ENCODE results near the gene TAF1C. TPM values are rescaled to one million over a fixed set of nuclear protein-coding genes. Genes with fewer than 3 reads are reported as not detected.

The TAF1C gene
- total RNA-seq, 1 experiment from 2014 or later = 31.9 TPM

DNA sequence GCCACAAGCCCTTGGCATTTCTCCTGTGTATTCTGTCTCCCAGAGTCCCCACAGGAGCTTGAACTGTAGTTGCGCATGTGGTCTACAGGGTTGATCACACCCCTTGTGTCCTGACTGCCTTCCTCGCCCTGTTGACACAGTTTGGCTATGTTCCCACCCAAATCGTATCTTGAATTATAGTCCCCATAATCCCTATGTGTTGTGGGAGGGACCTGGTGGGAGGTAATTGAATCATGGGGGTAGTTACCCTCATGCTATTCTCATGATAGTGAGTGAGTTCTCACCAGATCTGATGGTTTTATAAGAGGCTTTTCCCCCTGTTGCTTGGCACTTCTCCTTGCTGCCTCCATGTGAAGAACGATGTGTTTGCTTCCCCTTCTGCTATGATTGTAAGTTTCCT, 25.3 kb upstream of the TAF1C start:
- CTCF ChIA-PET = no interaction called here
- intact Hi-C loops (cut with micrococcal nuclease; ENCODE audit: unreplicated experiment) (no loop called here), in situ Hi-C loops (cut with HindIII; ENCODE audit: low pct_unique_long_range_greater_than_20kb, low sequenced_read_pairs) (no loop called here)
- POLR2A ChIA-PET = no interaction called here
- no peak for DNase-seq (ENCODE audit: low read depth, low spot score)
- no TSS peak for BruUV-seq (replicated peaks)
- Histone ChIP-seq H3K9me3 (ENCODE audit: control insufficient read depth, insufficient read depth, low read depth, low read length) (no peaks in the 10 kb centered on the region), H3K4me1 (ENCODE audit: control insufficient read depth, insufficient read depth, low read length) (no peaks in the 10 kb centered on the region), H3K4me3 (ENCODE audit: low read depth in 2 of 2, low read length in 2 of 2) (no peak overlapping the region), H3K36me3 (ENCODE audit: control insufficient read depth, insufficient read depth, low read length) (no peaks in the 10 kb centered on the region), H3K27me3 (ENCODE audit: control insufficient read depth, insufficient read depth, low read length) (no peaks in the 10 kb centered on the region), H3K27ac (ENCODE audit: low read length) (no peak overlapping the region)
- no peak for TF ChIP-seq CTCF (IDR thresholded peaks at IDR 0.05)
- no peak for TF ChIP-seq POLR2AphosphoS5 (IDR thresholded peaks at IDR 0.05; ENCODE audit: low read depth, low read length)
- no peak for TF ChIP-seq SIN3A (IDR thresholded peaks at IDR 0.05; ENCODE audit: borderline replicate concordance, insufficient read depth, low read depth, low read length)
- no peak for TF ChIP-seq TCF7L2 (IDR thresholded peaks at IDR 0.05; ENCODE audit: low read depth, low read length)
- TF ChIP-seq, protein P1, sequence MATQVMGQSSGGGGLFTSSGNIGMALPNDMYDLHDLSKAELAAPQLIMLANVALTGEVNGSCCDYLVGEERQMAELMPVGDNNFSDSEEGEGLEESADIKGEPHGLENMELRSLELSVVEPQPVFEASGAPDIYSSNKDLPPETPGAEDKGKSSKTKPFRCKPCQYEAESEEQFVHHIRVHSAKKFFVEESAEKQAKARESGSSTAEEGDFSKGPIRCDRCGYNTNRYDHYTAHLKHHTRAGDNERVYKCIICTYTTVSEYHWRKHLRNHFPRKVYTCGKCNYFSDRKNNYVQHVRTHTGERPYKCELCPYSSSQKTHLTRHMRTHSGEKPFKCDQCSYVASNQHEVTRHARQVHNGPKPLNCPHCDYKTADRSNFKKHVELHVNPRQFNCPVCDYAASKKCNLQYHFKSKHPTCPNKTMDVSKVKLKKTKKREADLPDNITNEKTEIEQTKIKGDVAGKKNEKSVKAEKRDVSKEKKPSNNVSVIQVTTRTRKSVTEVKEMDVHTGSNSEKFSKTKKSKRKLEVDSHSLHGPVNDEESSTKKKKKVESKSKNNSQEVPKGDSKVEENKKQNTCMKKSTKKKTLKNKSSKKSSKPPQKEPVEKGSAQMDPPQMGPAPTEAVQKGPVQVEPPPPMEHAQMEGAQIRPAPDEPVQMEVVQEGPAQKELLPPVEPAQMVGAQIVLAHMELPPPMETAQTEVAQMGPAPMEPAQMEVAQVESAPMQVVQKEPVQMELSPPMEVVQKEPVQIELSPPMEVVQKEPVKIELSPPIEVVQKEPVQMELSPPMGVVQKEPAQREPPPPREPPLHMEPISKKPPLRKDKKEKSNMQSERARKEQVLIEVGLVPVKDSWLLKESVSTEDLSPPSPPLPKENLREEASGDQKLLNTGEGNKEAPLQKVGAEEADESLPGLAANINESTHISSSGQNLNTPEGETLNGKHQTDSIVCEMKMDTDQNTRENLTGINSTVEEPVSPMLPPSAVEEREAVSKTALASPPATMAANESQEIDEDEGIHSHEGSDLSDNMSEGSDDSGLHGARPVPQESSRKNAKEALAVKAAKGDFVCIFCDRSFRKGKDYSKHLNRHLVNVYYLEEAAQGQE (IDR thresholded peaks at IDR 0.05; ENCODE audit: insufficient read depth in 1 of 2, low read depth in 2 of 2, low read length in 1 of 2) = no peak
- no peak for ATAC-seq

DNA sequence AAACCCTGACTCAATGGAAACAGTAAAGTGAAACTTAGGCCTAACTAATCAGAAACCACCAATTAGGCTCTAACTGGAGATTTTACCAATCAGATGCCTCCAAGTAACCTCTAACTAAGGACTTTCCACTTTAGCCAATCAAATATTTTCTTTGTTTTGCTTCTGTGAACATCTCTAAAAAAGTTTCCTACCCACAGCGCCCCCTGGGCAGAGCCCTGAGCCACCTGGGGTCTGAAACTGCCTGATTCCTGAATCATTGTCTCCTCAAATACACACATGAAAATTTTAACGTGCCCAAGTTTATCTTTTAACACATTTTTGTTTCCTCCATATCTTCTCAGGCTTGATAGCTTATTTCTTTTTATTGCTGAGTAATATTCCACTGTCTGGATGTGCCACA, 23.1 kb upstream of the TAF1C start:
- in situ Hi-C loops (cut with HindIII; ENCODE audit: low pct_unique_long_range_greater_than_20kb, low sequenced_read_pairs) (no loop called here), intact Hi-C loops (cut with micrococcal nuclease; ENCODE audit: unreplicated experiment) (no loop called here)
- Histone ChIP-seq H3K4me1 (ENCODE audit: control insufficient read depth, insufficient read depth, low read length) (no peaks in the 10 kb centered on the region), H3K4me3 (ENCODE audit: low read depth in 2 of 2, low read length in 2 of 2) (no peak overlapping the region), H3K9me3 (ENCODE audit: control insufficient read depth, insufficient read depth, low read depth, low read length) (no peaks in the 10 kb centered on the region), H3K27me3 (ENCODE audit: control insufficient read depth, insufficient read depth, low read length) (no peaks in the 10 kb centered on the region), H3K36me3 (ENCODE audit: control insufficient read depth, insufficient read depth, low read length) (no peaks in the 10 kb centered on the region), H3K27ac (ENCODE audit: low read length) (no peak overlapping the region)
- ChIA-PET CTCF (no interaction called here), POLR2A (no interaction called here)
- no peak for ATAC-seq
- TF ChIP-seq CTCF (IDR thresholded peaks at IDR 0.05) (no peak), TCF7L2 (IDR thresholded peaks at IDR 0.05; ENCODE audit: low read depth, low read length) (no peak), POLR2AphosphoS5 (IDR thresholded peaks at IDR 0.05; ENCODE audit: low read depth, low read length) (no peak), SIN3A (IDR thresholded peaks at IDR 0.05; ENCODE audit: borderline replicate concordance, insufficient read depth, low read depth, low read length) (no peak)
- TF ChIP-seq, protein P1 (IDR thresholded peaks at IDR 0.05; ENCODE audit: insufficient read depth in 1 of 2, low read depth in 2 of 2, low read length in 1 of 2) = no peak
- DNase-seq (ENCODE audit: low read depth, low spot score) = no peak
- no TSS peak for BruUV-seq (replicated peaks)
